Suppressor macrophage (primary cell): Measurements from ENCODE around the gene RSRC1.
"Not testable (repeated sequence)": the region's sequence is repeated elsewhere in the genome, so short reads cannot be mapped to it uniquely, and the experiment has no call there.

Source experiments
- DNase-seq, 4 experiments: peaks; one replicate each; pipeline ENCODE4 v3.0.0-alpha.2; 2020 to 2022

Gene RSRC1

GRCh38 chr3:158531334-158531733, 421.4 kb downstream of the RSRC1 start:
- no peak for DNase-seq

GRCh38 chr3:158532099-158532734, 422.3 kb downstream of the RSRC1 start:
- DNase-seq: peak; percentile 36 to 55 (median 52)

GRCh38 chr3:158535918-158536317, 426.0 kb downstream of the RSRC1 start:
- no peak for DNase-seq

GRCh38 chr3:158539414-158540014, 429.6 kb downstream of the RSRC1 start:
- peak; percentile 55 to 76 (median 68) for DNase-seq

GRCh38 chr3:158540066-158540465, 430.2 kb downstream of the RSRC1 start:
- no peak for DNase-seq

GRCh38 chr3:158548691-158549090, 438.8 kb downstream of the RSRC1 start:
- no peak for DNase-seq

GRCh38 chr3:158549938-158550337, 440.0 kb downstream of the RSRC1 start:
- not testable (repeated sequence) for DNase-seq

- DNase-seq: no peak
Measured at GRCh38 chr3:158552124-158552523, 442.2 kb downstream of the RSRC1 start.

GRCh38 chr3:158559504-158559903, 449.6 kb downstream of the RSRC1 start:
- DNase-seq: no peak

- no peak for DNase-seq
Measured at GRCh38 chr3:158560979-158561378, 451.1 kb downstream of the RSRC1 start.

GRCh38 chr3:158562674-158563073, 452.8 kb downstream of the RSRC1 start:
- DNase-seq: no peak

- no peak for DNase-seq
Measured at GRCh38 chr3:158563076-158563475, 453.2 kb downstream of the RSRC1 start.

- no peak for DNase-seq
Measured at GRCh38 chr3:158565076-158565475, 455.2 kb downstream of the RSRC1 start.

- DNase-seq: no peak
Measured at GRCh38 chr3:158568784-158569183, 458.9 kb downstream of the RSRC1 start.

- no peak for DNase-seq
Measured at GRCh38 chr3:158569794-158570193, 459.9 kb downstream of the RSRC1 start.

GRCh38 chr3:158570999-158571702, 461.3 kb downstream of the RSRC1 start, which contains the start of gene MLF1:
MLF1 (plus strand) TSS chr3:158571194; CDS start chr3:158571301, 107 bp downstream.
- DNase-seq: peak; percentile 93 to 95 (median 94)

GRCh38 chr3:158571969-158572765, 462.3 kb downstream of the RSRC1 start:
- no peak for DNase-seq

GRCh38 chr3:158572766-158573060, 462.8 kb downstream of the RSRC1 start:
- no peak for DNase-seq

- DNase-seq: no peak
Measured at GRCh38 chr3:158573714-158574113, 463.8 kb downstream of the RSRC1 start.

GRCh38 chr3:158574646-158575045, 464.8 kb downstream of the RSRC1 start:
- no peak for DNase-seq

- DNase-seq: no peak
Measured at GRCh38 chr3:158590223-158590622, 480.3 kb downstream of the RSRC1 start.
